Skin of body (tissue), 2 donors: ENCODE measurements around the gene ANKRD6. TPM values are rescaled to one million over a fixed set of nuclear protein-coding genes. Genes with fewer than 3 reads are reported as not detected.

Source experiments
- DNase-seq: peaks from one replicate; lab custom pipeline; 2025; lab: John Stamatoyannopoulos, UW
- total RNA-seq: library from RNA; depleted of rRNA; stranded (reverse); fragments of >200 nt; gene quantifications from one replicate; pipeline ENCODE4 v1.2.3, GENCODE V29; 2014

The ANKRD6 gene
- total RNA-seq, 1 donor from 2014 or later = 8.8 TPM

DNA sequence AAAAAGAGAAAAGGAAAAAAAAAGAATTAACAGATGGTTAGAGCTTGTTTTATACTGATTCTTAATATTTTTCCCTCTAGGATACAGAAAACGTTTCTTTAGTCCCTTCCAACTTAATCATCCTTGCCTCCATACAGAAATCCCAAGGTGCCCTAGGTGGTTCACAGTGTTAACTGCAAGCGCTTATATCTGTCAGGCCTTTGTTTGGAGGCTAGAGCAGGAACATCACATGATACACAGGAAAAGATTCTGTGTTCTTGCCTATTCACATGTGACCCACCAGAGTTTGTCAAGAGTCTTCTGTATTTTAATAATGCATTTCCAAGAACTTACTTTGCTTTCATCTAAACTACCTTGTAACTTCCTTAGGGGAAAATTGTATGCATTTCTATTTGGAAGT lies 31.3 kb downstream of the ANKRD6 start:
- no peak for DNase-seq

DNA sequence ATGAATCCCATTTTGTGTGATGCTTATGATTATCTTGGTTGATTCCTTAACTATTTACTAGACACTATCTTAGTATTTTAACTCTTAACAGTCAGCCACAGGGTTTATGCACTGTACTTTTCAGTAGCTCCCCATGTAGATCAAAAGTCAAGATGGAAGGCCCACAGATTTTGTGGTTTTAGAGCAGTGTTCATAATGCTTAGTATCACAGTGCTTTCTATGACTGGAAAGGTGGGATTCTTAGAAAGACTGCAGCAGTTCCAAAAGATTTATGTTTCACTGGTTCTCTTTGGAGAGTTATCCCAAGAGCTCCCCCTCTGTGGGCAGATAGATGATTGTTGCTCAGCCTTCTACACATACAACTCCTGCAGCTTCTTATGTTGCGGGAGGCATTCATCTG lies 34.5 kb downstream of the ANKRD6 start:
- DNase-seq = no peak

DNA sequence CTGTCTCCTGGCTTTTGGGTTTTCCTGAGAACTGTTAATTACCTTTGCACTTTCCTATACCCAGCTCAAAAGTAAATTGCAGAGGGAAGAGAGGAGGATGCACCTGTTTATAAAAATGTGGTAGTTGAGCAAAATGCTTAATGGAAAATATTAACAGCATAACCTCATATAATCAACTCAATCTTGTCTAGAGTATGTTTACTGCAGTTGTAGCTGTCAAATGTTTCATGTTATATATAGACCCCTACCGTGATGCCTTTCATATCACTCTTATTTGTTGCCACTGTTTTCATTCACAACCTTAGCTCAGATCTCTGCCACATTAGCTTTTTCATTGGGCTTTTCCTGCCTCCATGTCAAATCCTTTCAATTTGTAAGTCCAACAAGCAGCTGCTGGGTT lies 36.0 kb downstream of the ANKRD6 start:
- DNase-seq = no peak

DNA sequence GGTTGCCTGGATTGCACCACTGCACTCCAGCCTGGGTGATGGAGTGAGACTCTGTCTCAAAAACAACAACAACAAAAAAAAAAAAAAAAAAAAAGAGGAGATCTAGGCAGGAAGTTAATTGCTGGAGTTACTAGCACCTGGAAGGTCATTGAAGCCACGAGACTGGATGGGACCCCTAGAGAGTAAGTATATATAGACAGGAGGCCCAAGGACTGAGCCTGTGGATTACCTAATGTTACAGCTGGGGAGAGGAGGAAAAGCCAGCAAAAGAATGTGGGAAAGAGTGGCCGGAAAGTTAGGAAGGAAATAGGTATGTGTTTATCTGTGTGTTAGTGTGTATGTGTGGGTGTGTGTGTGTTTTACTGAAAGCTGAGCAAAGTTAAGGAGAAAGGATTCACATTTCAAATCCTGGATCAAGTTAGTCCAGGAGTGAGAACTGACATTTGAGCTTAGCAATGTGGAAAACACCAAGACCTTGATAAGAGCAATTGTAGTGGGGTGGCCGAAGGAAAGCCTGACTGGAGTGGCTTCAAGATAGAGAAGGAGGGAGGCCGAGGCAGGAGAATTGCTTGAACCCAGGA lies 38.4 kb downstream of the ANKRD6 start:
- DNase-seq = no peak

DNA sequence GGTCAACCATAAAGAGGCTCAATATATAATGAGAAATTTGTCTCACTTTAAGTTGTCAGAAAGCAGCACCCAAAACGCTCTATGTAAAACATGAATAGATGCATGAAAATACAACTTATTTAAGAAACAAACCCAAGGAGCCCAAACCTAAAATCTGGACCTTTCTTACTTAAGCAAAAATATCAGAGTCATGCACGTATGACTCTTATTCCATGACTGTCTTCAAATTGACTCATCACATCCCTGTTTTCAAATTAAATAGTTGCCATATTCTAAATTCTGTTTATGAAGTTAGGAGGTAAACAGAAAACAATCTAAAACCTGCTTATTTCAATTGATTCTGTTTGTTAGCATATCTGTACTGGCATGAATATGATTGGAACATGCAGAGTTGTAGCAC lies 42.1 kb downstream of the ANKRD6 start:
- DNase-seq = no peak

DNA sequence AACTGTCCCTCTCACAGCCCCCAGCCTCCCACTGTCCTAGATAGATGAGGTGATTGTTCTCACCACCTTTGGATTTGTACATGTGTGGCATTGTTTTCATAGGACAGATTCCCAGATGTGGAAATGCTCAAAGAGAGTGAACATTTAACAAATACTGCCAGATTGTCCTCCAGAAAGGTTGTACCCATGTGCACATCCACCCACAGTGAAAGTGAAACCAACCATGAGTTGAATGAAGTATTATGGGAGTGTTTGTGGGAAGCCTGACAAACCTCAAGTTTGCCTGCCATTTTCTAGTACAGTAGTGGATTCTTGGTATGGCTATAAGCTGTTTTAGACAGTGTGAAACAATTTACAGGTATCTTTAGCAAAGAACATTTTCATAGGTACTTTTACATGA lies 42.7 kb downstream of the ANKRD6 start:
- DNase-seq = no peak

DNA sequence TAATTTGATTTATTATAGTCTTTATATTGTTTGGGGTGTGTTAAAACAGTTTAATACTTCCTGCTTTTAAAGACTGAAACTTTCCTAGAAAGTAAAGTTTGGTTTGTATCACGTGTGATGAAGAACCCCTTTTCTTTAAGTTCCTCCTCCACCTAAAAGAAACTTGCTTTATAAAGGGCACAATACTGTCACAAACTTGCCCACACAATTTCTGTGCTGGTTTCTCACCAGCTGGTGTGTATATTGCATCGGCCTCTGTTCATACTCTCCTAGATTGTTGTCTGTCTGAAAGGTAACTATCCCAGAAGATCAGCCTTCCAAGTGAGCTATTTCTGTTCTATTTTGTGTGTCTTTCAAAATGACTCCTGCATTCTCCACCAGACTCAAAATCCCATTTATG lies 46.9 kb downstream of the ANKRD6 start:
- DNase-seq = no peak

DNA sequence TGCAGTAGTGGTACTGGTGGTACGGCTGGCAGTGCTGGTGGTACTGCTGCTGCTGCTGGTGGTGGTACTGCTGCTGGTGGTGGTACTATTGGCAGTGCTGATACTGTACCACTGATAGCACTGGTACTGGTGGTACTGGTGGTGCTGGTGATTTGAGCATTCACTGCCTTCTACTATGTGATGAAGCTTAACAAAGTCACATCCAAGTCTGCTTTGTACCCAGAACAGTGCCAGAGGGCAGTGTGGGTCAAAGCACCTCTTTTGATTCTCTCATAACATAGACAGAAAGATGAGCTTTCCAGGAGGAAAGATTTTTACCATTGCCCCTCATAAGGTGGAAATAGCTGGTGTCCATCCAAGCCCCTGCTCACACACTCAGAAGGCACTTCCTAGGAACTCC lies 48.7 kb downstream of the ANKRD6 start:
- no peak for DNase-seq

DNA sequence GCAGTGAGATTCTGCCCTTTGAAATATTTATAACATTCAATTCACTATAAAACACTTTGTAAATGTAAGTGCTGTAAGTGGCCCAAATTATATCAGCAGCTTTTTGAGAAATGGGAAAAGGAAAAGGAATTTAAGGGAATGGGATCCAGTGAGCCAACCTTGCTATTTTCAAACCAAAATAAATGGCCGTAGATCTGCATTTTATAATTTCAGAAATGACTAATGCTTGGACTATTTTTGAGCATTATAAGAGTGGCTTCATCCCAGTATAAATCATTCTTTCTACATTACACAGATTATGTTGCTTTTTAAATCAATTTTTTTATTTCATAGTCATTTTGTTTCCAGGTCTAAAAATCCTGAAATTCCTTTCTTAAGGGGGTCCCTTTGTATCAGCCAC lies 49.2 kb downstream of the ANKRD6 start:
- no peak for DNase-seq

DNA sequence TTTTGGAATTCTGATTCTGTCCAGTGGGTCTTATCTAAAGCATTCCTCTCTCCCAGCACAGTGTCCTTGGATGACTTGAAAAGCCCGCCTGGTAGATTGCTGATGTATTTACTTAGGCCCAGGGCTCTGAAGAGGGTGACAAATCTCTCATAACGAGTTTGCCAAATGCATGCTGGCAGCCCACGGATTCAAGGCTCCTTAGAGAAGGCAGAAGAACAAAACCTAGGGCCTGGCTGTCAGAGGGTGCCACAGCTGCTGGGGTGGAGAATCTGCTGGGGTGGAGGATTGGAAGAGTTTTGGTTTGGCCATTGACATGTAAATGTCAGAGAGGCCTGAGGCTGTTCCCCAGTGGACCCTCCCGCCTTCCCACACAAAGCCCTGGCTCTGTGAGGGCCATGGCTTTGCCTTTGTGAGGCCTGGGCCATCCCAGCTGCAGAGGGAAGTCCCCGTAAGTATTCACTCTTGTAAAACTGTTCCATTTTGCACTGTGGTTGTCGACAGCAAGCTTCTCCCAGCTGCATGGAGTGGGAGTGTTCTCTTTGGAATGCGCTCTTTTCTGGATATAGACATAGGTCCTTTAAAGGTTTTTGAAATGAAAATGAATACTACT lies 50.3 kb downstream of the ANKRD6 start:
- DNase-seq = no peak

DNA sequence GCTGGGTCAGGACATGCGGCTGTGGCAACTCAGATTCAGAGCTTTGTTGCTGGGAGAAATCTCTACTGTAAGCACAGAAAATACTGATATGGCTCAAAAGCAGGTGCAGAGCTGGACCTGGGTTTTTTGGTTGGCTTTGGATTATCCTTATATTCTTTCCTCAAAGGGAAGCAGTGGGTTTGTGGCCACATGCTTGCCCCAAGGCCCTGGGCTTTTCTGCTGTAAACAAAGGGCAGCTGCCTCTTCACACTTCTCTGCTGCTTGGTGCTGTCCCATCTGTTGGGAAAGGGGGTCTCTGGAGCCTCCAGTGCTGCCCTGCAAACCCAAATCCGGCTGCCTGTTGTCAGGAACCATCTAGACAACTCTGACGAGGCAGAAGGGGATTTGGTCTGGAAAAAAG lies 52.4 kb downstream of the ANKRD6 start:
- no peak for DNase-seq

DNA sequence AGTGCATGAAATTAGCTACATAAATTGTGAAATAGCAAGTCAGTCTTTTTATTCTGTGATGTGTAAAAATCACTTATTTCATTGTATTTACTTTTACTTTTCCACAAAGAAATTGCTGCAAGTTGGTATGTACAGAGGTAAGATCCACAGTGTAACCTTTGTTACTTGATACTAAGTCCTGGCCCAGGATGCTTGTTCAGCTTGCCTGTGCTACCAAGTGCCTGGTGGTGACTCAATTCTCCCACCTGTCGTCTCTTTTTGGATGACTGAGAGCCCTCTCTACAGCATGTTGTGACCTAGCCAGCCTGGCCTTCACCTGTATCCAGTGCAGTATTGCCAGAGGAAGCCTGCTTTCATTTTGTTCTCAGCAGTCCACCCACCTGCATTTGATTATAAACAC lies 54.9 kb downstream of the ANKRD6 start:
- DNase-seq = no peak

DNA sequence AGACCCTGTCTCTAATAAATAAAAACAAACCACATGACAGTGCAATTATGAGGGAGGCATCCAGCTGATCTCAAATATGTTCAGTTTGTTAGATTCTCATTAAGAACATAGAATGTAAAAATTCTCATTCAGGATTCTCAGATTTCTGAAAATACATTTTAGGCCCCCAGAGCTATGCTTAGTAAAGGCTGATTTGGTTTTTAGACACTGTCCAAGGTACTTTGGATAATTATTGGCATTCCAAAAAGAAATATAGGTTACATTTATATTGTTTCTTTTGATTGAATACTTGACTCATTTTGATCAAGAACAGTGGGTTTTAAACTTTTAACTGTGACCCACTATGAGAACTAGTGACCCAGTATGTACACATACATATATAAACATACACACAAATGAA lies 55.5 kb downstream of the ANKRD6 start:
- no peak for DNase-seq

DNA sequence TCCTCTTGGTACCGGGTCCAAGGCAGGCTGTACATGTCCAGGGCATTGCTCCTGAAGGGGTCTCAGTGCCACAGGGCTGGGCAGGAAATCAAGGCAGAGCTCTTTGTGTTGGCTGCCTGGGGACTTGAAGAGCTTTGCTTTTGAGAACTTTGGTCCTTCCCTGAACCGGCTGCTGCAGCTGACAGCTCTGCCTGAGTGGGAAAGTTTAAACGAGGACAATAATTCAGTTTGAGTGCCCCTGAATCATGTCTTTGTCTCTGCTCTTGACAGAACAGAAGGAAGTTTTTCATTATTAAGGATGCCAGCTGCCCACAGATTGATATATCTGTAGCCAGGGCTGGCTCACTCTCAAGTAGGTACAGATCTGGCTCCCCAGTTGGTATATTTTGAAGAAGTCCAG lies 56.1 kb downstream of the ANKRD6 start:
- DNase-seq = no peak

DNA sequence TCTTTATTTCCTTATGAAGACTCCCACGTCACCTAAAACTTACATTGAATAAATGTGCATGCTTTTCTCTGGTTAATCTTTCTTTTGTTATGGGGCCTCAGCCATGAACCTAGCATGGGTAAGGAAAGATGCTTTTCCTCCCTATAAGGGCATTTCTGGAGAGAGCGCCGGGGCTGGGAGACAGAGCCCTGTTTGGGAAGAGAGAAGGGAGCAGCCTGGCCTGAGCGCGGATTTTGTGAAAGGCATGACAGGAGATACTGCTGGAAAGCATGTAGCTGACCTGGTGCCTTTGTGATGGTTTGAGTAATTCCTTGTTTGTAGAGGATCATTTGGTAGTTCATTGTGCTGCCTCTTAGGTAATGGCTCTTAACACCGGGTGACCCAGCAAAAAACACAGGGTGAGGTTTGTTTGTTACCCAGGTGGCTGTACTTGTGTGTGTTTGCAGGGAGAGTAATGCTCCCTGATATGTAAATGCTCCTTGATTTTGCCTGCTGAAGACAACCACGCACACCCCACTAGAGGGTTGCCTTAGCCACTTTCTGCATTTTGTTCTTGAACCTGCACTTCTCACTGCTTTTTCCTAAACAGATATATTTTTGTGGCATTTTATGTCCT lies 59.2 kb downstream of the ANKRD6 start:
- no peak for DNase-seq

DNA sequence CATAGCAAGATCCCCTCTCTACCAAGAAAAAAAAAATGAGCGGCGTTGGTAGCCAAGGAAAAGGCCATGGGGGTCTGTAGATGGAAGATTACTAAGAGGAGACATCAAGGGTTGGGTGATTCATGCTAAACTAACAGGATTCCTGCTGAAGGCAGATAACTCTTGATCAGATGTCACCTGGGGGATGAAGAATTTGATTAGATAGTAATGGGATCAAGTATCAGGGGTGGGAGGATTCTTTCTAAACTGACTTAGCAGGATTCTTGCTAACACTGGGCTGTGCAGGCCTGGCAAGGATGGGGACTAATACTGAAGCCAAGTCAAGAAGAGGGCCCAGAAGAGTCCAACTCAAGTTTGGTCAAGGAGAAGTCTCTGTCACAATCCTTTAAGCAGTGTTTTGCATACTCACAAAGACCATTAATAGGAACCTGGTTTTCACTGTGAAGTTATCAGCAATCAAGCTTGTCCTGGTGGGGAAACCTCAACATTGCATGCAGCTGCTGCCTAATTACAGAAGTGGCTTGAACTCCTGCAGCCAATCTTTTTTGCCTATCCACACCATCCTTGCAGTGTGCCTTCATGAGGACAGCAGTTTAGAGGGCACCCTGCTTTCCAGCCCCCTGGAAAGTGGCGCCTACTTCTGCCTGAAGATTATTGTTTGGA lies 61.3 kb downstream of the ANKRD6 start:
- DNase-seq = no peak

DNA sequence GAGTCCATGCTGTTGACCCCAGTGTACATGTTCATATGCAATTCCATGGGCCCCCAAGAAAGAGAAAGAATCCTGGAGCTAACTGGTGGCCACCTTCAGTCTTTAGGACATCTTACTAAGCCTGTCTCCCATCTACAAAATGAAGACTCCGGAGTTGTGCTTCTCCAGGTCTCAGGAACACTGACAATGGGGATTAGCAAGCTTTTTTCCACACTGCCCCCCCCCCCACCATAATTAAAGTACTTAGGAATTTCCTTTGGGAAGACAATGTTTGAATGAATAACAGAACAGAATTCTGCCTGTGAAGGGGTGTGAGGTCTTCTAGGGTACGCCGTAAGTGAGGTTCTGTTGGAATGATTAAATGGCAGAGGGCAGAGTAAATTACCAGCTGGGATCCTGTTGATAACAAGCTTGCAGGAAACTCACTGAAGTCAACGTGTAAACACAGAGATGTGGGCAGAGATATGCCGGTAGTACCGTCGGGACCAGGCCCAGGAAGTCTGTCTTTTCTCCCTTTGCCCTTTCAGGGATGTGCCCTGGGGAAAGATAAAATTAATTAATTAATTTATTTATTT lies 63.1 kb downstream of the ANKRD6 start:
- DNase-seq = no peak

DNA sequence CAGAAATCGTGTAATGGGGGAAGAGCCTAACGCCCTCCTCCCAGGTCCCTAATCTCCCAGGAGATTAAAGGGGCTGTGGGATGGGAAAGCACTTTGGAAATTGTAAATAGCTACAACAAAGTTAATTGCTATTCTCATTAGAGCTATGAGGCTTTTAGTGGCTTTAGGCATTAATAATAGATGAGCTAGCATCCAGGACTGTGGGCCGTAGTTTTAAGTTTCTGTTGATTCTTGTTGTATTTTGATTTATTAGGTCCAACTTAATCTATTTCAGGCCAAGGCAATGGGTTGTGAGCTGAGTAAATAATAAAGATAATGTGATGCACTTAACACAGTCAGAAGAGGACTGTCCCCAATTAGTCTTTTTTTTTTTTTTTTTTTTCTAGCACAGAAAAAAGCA lies 67.7 kb downstream of the ANKRD6 start:
- DNase-seq = no peak

DNA sequence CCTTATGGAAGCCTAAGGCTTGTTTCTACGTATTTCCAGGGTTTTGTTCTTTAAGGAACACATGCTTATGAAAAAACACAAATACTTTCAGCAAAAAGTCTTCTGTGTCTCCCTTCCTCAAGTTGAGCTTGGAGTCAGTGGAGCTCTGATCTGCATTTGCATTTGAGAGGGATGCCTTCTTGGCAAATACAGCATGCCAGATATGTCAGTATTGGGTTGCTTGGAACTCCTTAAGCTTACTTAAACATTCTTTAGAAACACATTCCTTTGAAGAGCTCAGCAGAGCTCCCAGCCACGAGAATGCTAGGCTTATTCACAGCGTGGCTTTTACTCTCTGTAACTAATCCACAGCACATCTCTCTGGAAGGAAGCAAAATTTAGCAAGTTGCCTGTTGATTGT lies 68.3 kb downstream of the ANKRD6 start:
- DNase-seq = no peak

DNA sequence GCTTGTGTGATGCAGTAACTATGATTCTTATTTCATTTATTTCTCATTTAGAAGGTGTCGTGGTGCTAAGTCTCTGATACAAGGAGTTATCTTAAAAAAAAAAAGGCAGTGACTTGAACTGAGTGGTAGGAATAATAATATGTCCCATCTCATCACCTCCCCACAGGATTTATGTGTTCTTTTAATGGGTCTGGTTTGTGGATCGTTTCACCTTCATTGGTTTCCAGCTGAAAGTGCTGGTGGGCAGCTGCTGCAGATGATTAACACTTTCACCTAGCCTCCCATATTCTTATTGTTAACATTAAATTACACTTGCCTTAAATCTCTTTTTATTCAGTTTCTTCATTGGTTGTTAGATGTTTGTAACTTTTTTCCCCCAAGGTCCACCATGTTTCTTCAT lies 68.8 kb downstream of the ANKRD6 start:
- no peak for DNase-seq

DNA sequence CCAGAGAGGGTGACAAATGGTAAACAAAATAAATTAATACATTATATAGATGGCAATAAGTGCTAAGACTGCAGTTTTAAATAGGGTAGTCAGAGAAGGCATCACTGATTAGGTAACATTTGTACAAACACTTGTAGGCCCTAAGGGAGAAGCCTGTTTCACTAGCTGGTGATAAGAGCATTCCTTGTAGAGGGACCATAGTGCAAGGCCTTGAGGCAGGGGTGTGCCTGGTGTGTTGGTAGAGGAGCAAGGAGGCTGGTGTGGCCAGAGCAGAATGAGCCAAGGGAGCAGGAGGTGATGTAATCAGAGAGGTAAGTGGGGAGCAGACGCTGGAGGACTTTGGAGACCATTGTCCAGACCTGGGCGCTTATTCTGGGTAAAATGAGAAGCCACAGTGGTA lies 70.7 kb downstream of the ANKRD6 start:
- no peak for DNase-seq

DNA sequence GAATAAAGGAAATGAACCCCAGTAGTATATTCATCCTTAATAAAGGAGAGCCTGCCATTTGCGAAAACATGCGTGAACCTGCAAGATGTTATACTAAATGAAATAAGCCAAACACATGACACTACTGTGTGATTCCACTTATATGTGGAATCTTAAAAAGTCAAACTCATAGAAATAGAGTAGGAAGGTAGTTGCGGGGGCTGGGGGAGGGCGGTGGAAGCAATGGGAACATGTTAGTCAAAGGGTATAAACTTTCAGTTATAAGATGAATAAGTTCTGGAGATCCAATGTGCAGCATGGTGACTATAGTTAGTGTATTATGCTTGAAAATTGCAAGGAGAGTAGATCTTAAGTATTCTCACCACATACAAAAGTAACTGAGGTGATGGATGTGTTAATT lies 72.9 kb downstream of the ANKRD6 start:
- DNase-seq = no peak
